HG02571 (cell line): ENCODE results near the gene IQCN.

ENCODE experiments used
- ATAC-seq: cut with Tn5 transposase; IDR thresholded peaks from one replicate; pipeline ENCODE4 v1.9.1; 2021; ENCODE audit warnings: mild to moderate bottlenecking, moderate library complexity; ENCODE audit not compliant: unreplicated experiment

The IQCN gene

GRCh38 chr19:18307271-18307681 is 33.0 kb upstream of the IQCN start:
- no peak for ATAC-seq

GRCh38 chr19:18306888-18307260 is 32.6 kb upstream of the IQCN start:
- ATAC-seq = no peak

GRCh38 chr19:18306209-18306887 is 32.1 kb upstream of the IQCN start:
- ATAC-seq = no peak

- peak; percentile 42 for ATAC-seq
Observed at GRCh38 chr19:18304458-18305310, 30.4 kb upstream of the IQCN start.

GRCh38 chr19:18304208-18304457 is 29.9 kb upstream of the IQCN start:
- peak; percentile 10 for ATAC-seq

GRCh38 chr19:18301718-18302111 is 27.5 kb upstream of the IQCN start:
- no peak for ATAC-seq

- no peak for ATAC-seq
Observed at GRCh38 chr19:18300930-18301717, 26.9 kb upstream of the IQCN start.

- no peak for ATAC-seq
Observed at GRCh38 chr19:18299654-18300053, 25.4 kb upstream of the IQCN start.

GRCh38 chr19:18298601-18299000 is 24.3 kb upstream of the IQCN start:
- ATAC-seq = no peak

GRCh38 chr19:18297308-18297707 is 23.1 kb upstream of the IQCN start:
- no peak for ATAC-seq

GRCh38 chr19:18295034-18295451 is 20.8 kb upstream of the IQCN start:
- ATAC-seq = no peak

- no peak for ATAC-seq
Observed at GRCh38 chr19:18294467-18294864, 20.2 kb upstream of the IQCN start.

- ATAC-seq = no peak
Observed at GRCh38 chr19:18293642-18294466, 19.6 kb upstream of the IQCN start.

- ATAC-seq = no peak
Observed at GRCh38 chr19:18292810-18293641, 18.8 kb upstream of the IQCN start.

GRCh38 chr19:18292462-18292809 is 18.2 kb upstream of the IQCN start:
- ATAC-seq = no peak

- ATAC-seq = peak; percentile 52
Observed at GRCh38 chr19:18291590-18292461, 17.6 kb upstream of the IQCN start.

GRCh38 chr19:18291019-18291524 is 16.8 kb upstream of the IQCN start:
- ATAC-seq = peak; percentile 0

- ATAC-seq = peak; percentile 39
Observed at GRCh38 chr19:18290302-18291018, 16.2 kb upstream of the IQCN start.
